GM23338 (cell line): ENCODE results near the gene TPCN2. TPM values are rescaled to one million over a fixed set of nuclear protein-coding genes. Genes with fewer than 3 reads are reported as not detected.
"Not testable (repeated sequence)": the region's sequence is repeated elsewhere in the genome, so short reads cannot be mapped to it uniquely, and the experiment has no call there.

Experiments
- ATAC-seq: fragments of 200-7000 bp; cut with Tn5 transposase; 3 replicates; pipeline ENCODE4 v1.9.1; 2020
- DNase-seq: peaks from one replicate; pipeline ENCODE4 v3.0.0-alpha.2; 2015; ENCODE audit warnings: low spot score
- H2AFZ ChIP-seq: fragments of 200-600 bp; sonication (generic); 2 replicates; pipeline ENCODE4 v1.8.0; 2016; ENCODE audit warnings: antibody characterized with exemption, mild to moderate bottlenecking, moderate library complexity
- H3F3A ChIP-seq: fragments of 200-600 bp; sonication (generic); replicated peaks from 2 replicates; pipeline ENCODE4 v1.8.0; 2017; ENCODE audit warnings: antibody characterized with exemption, mixed run types, low read depth
- H3K27ac ChIP-seq: fragments of 200-600 bp; sonication (generic); 2 replicates; pipeline ENCODE4 v1.6.1; 2016; ENCODE audit warnings: low read depth
- H3K27me3 ChIP-seq: fragments of 200-600 bp; sonication (generic); 2 replicates; pipeline ENCODE4 v1.8.0; 2016; ENCODE audit warnings: mild to moderate bottlenecking, mixed run types, moderate library complexity; ENCODE audit not compliant: insufficient read depth
- H3K36me3 ChIP-seq: fragments of 200-600 bp; sonication (generic); 2 replicates; pipeline ENCODE4 v1.8.0; 2016; ENCODE audit warnings: mild to moderate bottlenecking; ENCODE audit not compliant: insufficient read depth
- H3K4me1 ChIP-seq: fragments of 200-600 bp; sonication (generic); 2 replicates; pipeline ENCODE4 v1.8.0; 2016; ENCODE audit warnings: mild to moderate bottlenecking, moderate library complexity; ENCODE audit not compliant: insufficient read depth
- H3K4me2 ChIP-seq: fragments of 200-600 bp; sonication (generic); 2 replicates; pipeline ENCODE4 v1.7.1; 2017; ENCODE audit warnings: mixed run types
- H3K4me3 ChIP-seq: fragments of 200-600 bp; sonication (generic); 2 replicates; pipeline ENCODE4 v1.6.1; 2016; ENCODE audit warnings: mixed run types
- H3K79me2 ChIP-seq: fragments of 200-600 bp; sonication (generic); replicated peaks from 2 replicates; pipeline ENCODE4 v1.8.0; 2017; ENCODE audit warnings: mild to moderate bottlenecking; ENCODE audit not compliant: insufficient read depth
- H3K9me2 ChIP-seq: fragments of 200-600 bp; sonication (generic); 2 replicates; pipeline ENCODE4 v1.8.0; 2017; ENCODE audit not compliant: insufficient read depth
- H4K20me1 ChIP-seq: fragments of 200-600 bp; sonication (generic); replicated peaks from 2 replicates; pipeline ENCODE4 v1.8.0; 2017; ENCODE audit warnings: mild to moderate bottlenecking; ENCODE audit not compliant: insufficient read depth
- H3K27ac Mint-ChIP-seq: 2 replicates; pipeline ENCODE4 v1.8.0; 2020; ENCODE audit warnings: inconsistent platforms, mild to moderate bottlenecking, moderate library complexity, mixed read lengths
- H3K27me3 Mint-ChIP-seq: 3 replicates; pipeline ENCODE4 v1.8.0; 2022; ENCODE audit warnings: low read depth, mild to moderate bottlenecking, moderate library complexity, mixed read lengths, inconsistent platforms; ENCODE audit not compliant: insufficient read depth, poor library complexity
- H3K36me3 Mint-ChIP-seq: 3 replicates; pipeline ENCODE4 v1.8.0; 2021; ENCODE audit warnings: low read depth, mild to moderate bottlenecking, inconsistent platforms, moderate library complexity, mixed read lengths
- H3K4me1 Mint-ChIP-seq: 3 replicates; pipeline ENCODE4 v1.8.0; 2020; ENCODE audit warnings: mild to moderate bottlenecking, inconsistent platforms, mixed read lengths
- H3K4me3 Mint-ChIP-seq: 3 replicates; pipeline ENCODE4 v1.8.0; 2021; ENCODE audit warnings: moderate library complexity, mild to moderate bottlenecking, inconsistent platforms, mixed read lengths
- H3K9me3 Mint-ChIP-seq: 3 replicates; pipeline ENCODE4 v1.8.0; 2020; ENCODE audit warnings: moderate library complexity, mild to moderate bottlenecking, inconsistent platforms, mixed read lengths
- CTCF ChIP-seq, 2 experiments: fragments of 200-600 bp in 1 of 2; sonication (generic) in 1 of 2; conservative IDR thresholded peaks; 2 replicates each; pipeline versions ENCODE4 v1.5.1 to v1.6.1; 2016 to 2017; ENCODE audit warnings: antibody characterized with exemption in 2 of 2, low read depth in 2 of 2, mild to moderate bottlenecking in 2 of 2, moderate library complexity in 1 of 2
- EZH2 ChIP-seq: fragments of 200-600 bp; sonication (generic); IDR thresholded peaks from one replicate; pipeline ENCODE4 v1.8.0; 2017; ENCODE audit warnings: antibody characterized with exemption, mild to moderate bottlenecking, low read depth; ENCODE audit not compliant: unreplicated experiment
- EZH2phosphoT487 ChIP-seq: fragments of 200-600 bp; sonication (generic); IDR thresholded peaks from one replicate; pipeline ENCODE4 v1.8.1; 2018; ENCODE audit warnings: antibody characterized with exemption; ENCODE audit not compliant: unreplicated experiment
- JUNB ChIP-seq: IDR thresholded peaks from one replicate; pipeline ENCODE4 v1.6.1; 2016; ENCODE audit warnings: antibody characterized with exemption; ENCODE audit not compliant: unreplicated experiment
- STAT1 ChIP-seq: IDR thresholded peaks from one replicate; pipeline ENCODE4 v1.6.1; 2016; ENCODE audit warnings: antibody characterized with exemption; ENCODE audit not compliant: unreplicated experiment
- ZNF114 ChIP-seq: fragments of 250-450 bp; sonication (Bioruptor Pico); IDR thresholded peaks from 2 replicates; pipeline ENCODE4 v1.5.0; 2020; ENCODE audit warnings: mild to moderate bottlenecking, moderate library complexity
- ZNF331 ChIP-seq: fragments of 250-450 bp; sonication (Bioruptor Pico); IDR thresholded peaks from 2 replicates; pipeline ENCODE4 v1.5.0; 2020; ENCODE audit warnings: low read depth, mild to moderate bottlenecking, moderate library complexity
- polyA plus RNA-seq: library from polyadenylated mRNA; unstranded; fragments of >200 nt; fragmentation: Nextera tagmentation; extraction: Ambion mirVana; gene quantifications from 2 replicates; pipeline ENCODE4 v1.2.1, GENCODE V29; 2016
- total RNA-seq: library from RNA; depleted of rRNA; stranded (reverse); fragments of >200 nt; shearing (Covaris generic); gene quantifications from 2 replicates; pipeline ENCODE4 v1.2.3, GENCODE V29; 2014
- TF ChIP-seq, protein P1 (sequence below): IDR thresholded peaks from one replicate; pipeline ENCODE4 v1.6.1; 2018; ENCODE audit warnings: antibody characterized with exemption; ENCODE audit not compliant: unreplicated experiment

TPCN2 gene
- total and polyA plus RNA-seq, 2 experiments from 2014 or later: 5.8 to 14.7 TPM

DNA sequence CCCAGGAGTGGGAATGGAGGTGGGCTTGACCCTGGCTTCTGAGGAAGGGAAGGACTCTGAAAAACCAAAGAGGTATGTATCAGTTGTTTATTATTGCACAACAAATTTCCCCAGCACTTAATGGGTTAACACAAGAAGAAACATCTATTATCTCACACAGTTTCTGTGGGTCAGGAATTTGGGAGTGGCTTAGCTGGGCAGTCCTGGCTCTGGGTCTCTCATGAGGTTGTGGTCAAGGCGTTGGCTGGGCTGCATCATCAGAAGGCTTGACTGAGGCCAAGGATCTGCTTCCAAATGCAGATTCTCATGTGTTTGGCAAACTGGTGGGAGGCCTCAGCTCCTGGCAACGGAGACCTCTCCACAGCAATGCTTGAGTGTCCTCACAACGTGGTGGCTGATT lies 89.5 kb downstream of the TPCN2 start:
- Histone ChIP-seq H3K4me3 (no peak overlapping the region), H3K27ac (no peak overlapping the region), H4K20me1 (no peaks in the 10 kb centered on the region), H3K4me2 (no peak overlapping the region), H3K79me2 (no peaks in the 10 kb centered on the region), H3K27me3 (no peaks in the 10 kb centered on the region), H3K9me2 (0 out of 2 replicates have a peak, but pooled peaks cover 2% of the 10 kb centered on the region), H3K36me3 (peaks cover 4% of the 10 kb centered on the region; the same call in 1 of the 2 replicates), H2AFZ (no peak overlapping the region), H3F3A (no peaks in the 10 kb centered on the region), H3K4me1 (no peaks in the 10 kb centered on the region)
- DNase-seq: no peak
- H3K36me3 Mint-ChIP-seq: peaks cover 4% of the 10 kb centered on the region; the same call in 1 of the 3 replicates
- H3K4me3 Mint-ChIP-seq: no peak overlapping the region
- TF ChIP-seq EZH2phosphoT487: no peak
- TF ChIP-seq CTCF (conservative IDR thresholded peaks at IDR 0.05; ENCODE audit: low read depth in 2 of 2): no peak
- no peak for TF ChIP-seq JUNB
- no peak for TF ChIP-seq ZNF331 (CRISPR knock-in tag)
- TF ChIP-seq EZH2: no peak
- H3K27ac Mint-ChIP-seq: no peak overlapping the region
- H3K9me3 Mint-ChIP-seq: peaks cover 9% of the 10 kb centered on the region
- no peaks in the 10 kb centered on the region for H3K4me1 Mint-ChIP-seq
- H3K27me3 Mint-ChIP-seq: peaks cover 8% of the 10 kb centered on the region
- no peak for ATAC-seq

DNA sequence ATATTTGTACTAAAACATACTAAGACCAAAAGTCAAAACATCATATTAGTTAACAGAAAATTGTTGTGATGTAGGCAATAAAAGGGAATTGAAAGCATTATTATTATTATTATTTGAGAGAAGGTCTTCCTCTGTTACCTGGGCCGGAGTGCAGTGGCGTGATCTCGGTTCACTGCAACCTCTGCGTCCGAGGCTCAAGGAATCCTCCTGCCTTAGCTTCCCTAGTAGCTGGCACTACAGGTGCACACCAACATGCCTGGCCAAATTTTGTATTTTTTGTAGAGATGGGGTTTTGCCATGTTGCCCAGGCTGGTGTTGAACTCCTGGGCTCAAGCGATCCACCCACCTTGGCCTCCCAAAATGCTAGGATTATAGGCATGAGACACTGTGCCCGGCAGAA lies 91.4 kb downstream of the TPCN2 start:
- not testable (repeated sequence) for H3K4me1 Mint-ChIP-seq, H3F3A ChIP-seq, H3K36me3 ChIP-seq, H3K79me2 ChIP-seq, H4K20me1 ChIP-seq, H3K4me2 ChIP-seq, H3K4me3 Mint-ChIP-seq, H3K27me3 ChIP-seq, H3K4me3 ChIP-seq, H3K4me1 ChIP-seq, H3K27ac ChIP-seq, H3K36me3 Mint-ChIP-seq, H3K27me3 Mint-ChIP-seq, H3K9me3 Mint-ChIP-seq, ATAC-seq, H2AFZ ChIP-seq, DNase-seq, H3K27ac Mint-ChIP-seq, H3K9me2 ChIP-seq

DNA sequence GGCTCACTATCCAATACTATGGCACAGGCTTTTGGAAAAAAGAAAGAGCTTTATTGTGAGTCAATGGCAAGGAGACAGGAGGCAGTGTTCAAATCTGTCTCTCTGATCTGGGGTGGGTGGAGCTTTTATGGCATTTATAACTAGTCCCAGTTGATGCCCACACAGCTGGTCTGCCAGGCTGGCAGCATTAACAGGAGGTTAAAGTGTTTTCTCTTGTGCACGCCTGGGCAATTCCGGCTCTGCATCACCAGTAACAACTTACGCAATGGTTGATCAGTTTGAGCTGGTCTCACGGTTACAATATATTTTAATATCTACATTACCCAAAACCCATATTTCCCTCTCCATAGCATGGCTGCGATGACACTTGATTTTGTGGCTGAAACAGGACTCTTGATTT lies 91.9 kb downstream of the TPCN2 start:
- no peaks in the 10 kb centered on the region for H3F3A ChIP-seq
- Mint-ChIP-seq H3K27ac (no peak overlapping the region), H3K9me3 (peaks cover 7% of the 10 kb centered on the region; the same call in 2 of the 3 replicates), H3K36me3 (no peaks in the 10 kb centered on the region), H3K4me1 (no peaks in the 10 kb centered on the region), H3K4me3 (no peak overlapping the region), H3K27me3 (peaks cover 6% of the 10 kb centered on the region)
- H3K36me3 ChIP-seq: no peaks in the 10 kb centered on the region
- no peak overlapping the region for H3K4me3 ChIP-seq
- no peak overlapping the region for H3K27ac ChIP-seq
- no peaks in the 10 kb centered on the region for H4K20me1 ChIP-seq
- H3K4me2 ChIP-seq: no peak overlapping the region
- no peak for ATAC-seq
- no peak overlapping the region for H2AFZ ChIP-seq
- H3K79me2 ChIP-seq: no peaks in the 10 kb centered on the region
- H3K4me1 ChIP-seq: no peaks in the 10 kb centered on the region
- H3K27me3 ChIP-seq: no peaks in the 10 kb centered on the region
- DNase-seq: no peak
- peaks cover 2% of the 10 kb centered on the region; the same call in 1 of the 2 replicates for H3K9me2 ChIP-seq
- TF ChIP-seq EZH2 (no peak), ZNF114 (no peak), ZNF331 (CRISPR knock-in tag) (no peak), STAT1 (no peak)
- TF ChIP-seq, protein P1, sequence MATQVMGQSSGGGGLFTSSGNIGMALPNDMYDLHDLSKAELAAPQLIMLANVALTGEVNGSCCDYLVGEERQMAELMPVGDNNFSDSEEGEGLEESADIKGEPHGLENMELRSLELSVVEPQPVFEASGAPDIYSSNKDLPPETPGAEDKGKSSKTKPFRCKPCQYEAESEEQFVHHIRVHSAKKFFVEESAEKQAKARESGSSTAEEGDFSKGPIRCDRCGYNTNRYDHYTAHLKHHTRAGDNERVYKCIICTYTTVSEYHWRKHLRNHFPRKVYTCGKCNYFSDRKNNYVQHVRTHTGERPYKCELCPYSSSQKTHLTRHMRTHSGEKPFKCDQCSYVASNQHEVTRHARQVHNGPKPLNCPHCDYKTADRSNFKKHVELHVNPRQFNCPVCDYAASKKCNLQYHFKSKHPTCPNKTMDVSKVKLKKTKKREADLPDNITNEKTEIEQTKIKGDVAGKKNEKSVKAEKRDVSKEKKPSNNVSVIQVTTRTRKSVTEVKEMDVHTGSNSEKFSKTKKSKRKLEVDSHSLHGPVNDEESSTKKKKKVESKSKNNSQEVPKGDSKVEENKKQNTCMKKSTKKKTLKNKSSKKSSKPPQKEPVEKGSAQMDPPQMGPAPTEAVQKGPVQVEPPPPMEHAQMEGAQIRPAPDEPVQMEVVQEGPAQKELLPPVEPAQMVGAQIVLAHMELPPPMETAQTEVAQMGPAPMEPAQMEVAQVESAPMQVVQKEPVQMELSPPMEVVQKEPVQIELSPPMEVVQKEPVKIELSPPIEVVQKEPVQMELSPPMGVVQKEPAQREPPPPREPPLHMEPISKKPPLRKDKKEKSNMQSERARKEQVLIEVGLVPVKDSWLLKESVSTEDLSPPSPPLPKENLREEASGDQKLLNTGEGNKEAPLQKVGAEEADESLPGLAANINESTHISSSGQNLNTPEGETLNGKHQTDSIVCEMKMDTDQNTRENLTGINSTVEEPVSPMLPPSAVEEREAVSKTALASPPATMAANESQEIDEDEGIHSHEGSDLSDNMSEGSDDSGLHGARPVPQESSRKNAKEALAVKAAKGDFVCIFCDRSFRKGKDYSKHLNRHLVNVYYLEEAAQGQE: no peak
